GM12801 (cell line): ENCODE data around the gene LDB3.

Experiments used
- TF ChIP-seq, protein P1 (sequence below): IDR thresholded peaks from one replicate; pipeline ENCODE4 v1.5.1; 2011; ENCODE audit warnings: control low read depth; ENCODE audit not compliant: insufficient read length; ENCODE audit errors: extremely low read depth

LDB3 gene

GRCh38 chr10:86756511-86757112 lies 88.3 kb downstream of the LDB3 start, which contains the start of gene BMPR1A:
TSS of gene BMPR1A (plus strand) at chr10:86756619. CDS start at chr10:86876019, 119,400 bp downstream.
- TF ChIP-seq, protein P1, sequence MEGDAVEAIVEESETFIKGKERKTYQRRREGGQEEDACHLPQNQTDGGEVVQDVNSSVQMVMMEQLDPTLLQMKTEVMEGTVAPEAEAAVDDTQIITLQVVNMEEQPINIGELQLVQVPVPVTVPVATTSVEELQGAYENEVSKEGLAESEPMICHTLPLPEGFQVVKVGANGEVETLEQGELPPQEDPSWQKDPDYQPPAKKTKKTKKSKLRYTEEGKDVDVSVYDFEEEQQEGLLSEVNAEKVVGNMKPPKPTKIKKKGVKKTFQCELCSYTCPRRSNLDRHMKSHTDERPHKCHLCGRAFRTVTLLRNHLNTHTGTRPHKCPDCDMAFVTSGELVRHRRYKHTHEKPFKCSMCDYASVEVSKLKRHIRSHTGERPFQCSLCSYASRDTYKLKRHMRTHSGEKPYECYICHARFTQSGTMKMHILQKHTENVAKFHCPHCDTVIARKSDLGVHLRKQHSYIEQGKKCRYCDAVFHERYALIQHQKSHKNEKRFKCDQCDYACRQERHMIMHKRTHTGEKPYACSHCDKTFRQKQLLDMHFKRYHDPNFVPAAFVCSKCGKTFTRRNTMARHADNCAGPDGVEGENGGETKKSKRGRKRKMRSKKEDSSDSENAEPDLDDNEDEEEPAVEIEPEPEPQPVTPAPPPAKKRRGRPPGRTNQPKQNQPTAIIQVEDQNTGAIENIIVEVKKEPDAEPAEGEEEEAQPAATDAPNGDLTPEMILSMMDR: no peak

DNA sequence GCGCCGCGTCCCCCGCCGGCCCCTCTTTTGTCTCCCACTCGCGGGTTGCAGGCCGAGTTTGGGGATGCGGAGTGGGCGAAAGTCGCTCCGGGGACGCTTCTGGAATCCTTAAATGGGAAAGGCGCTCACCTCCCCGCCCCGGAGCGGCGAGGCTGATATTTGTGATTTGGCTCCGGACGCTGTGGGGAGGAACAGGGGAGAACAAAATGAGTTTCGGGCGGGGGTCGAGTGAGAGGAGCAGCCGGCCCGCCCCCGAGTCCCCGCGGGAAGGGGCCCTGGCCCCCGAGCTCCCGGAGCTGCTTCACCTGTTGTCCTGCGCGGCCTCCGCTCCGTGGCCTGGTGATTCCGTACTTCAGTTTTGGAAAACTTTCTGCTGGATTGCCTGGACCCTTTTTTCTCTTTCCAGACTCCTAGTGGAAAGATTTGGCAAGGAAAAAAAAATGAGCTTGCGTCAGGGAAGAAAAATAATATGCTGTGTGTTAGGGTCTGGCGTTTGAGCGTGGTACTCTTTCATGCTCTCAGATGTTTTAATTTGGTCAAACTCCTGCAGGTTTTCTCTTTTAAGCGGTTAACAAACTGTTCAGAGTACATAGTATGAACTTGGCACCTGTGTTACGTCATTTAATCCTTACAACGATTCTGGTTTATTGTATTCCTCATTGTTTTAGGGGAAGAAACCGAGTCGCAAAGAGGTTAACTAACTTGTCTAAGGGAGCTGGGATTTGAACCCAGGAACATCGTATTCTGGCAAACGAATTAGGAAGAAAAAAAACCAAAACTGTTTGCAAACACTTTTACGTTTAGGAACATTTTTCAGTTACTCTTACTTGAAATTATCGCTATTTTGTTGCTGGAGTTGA lies 89.0 kb downstream of the LDB3 start:
- TF ChIP-seq, protein P1: no peak

DNA sequence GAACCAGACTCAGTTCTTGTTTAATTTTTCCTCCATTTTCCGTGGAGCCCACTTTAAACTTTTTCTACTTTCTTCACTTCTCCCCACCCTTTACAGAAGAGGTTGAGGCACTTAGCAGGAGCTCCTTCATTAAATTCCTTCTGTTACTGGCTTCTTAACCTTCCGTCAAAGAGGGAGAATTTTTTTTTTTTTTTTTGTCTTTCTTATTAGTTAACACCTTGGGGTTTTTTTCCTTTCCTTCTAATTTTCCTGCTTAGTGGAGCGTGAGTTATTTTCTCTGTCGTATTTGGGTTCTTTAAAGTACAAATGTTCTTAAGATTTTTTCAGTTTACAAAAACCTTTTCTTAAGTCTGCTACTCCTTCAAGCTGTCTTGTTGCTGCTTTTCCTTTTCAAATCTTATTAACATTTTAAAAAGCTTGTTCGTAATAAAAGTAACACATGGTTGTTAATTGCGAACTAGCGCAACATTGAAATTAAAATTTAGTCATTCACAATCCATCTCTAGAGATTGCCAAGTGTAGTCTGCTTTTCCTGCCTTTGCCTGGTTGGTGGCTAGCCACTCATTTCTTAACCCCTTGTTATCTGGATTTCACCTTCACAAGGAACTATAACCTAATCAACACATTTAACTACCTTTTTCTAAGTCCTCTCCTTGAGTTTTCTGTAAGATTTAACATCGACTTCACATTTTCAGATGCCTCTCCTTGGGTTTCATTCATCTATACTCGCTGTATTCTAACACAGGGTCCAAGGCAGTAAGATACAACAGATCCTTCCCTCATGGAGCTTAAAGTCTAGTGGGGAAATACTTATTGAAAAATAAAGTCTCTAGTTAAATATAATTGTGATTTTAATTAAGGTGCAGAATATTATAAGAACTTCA lies 90.1 kb downstream of the LDB3 start:
- TF ChIP-seq, protein P1: no peak

DNA sequence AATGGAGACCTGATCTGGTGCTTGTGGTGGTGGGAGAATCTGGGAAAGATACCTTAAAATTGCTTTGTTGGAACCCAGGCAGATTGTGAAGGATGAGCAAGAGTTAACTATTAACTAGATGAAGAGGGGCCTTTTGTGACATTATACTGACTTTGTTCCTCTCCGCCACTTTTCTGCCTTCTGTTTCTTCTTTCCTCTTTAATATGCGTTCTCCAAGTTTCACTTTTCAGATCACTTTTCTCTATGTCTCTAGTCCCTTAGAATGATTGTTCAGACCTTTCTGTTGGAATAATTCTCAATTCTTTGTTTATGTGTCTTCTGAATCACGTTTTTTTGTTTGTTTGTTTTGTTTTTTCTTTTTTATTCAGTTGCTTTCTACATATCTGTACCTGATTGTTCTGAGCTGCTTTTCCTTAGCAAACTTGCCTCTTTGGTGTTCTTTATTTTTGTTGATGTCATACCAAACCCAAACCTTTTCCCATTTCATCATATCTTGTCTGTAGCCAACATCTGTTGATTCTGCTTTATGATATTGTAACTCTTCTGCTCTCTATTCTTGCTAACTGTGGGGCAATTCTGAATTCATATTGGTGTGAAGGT lies 90.9 kb downstream of the LDB3 start:
- TF ChIP-seq, protein P1: no peak

DNA sequence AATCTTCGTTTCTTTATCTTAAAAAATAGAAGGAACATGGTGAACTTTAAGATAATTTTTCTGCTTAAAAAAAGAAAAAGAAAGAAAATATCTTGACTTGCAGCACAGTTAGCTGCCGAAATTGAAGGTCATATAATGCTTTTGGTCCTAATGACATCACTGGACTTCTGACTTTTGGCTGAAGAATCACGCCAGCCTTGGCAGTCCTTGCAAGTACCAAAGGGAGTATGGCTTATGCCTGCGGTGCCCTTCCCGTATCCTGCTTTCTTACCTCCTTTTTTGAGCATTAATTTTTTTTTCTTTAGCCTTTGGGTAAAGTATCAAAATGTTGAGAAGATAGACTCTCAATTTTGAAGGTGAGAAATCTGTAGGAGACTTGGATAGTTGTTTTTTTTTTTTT lies 95.1 kb downstream of the LDB3 start:
- TF ChIP-seq, protein P1: no peak

DNA sequence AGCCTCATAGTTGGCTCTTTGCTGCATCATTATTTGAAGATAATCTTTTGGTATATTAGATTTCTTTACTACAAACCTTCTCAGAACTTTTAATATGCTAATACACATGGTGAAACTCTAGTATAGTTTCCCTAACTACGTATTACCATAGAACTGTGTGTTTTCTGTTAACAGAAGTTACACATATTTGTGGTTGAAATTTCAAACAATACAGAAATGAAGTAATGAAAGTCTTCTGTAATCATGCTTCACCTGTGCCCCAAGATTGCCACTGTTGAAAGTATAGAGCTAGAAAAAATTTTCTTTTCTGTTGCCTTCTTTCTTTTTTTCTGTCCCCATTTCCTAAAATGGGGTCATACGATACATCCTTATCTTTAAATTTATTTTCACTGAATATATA lies 97.2 kb downstream of the LDB3 start:
- TF ChIP-seq, protein P1: no peak

- TF ChIP-seq, protein P1: no peak
Observed at GRCh38 chr10:86768412-86769062, 100.2 kb downstream of the LDB3 start.
